ENCODE data around the gene MAP2K5. TPM values are rescaled to one million over a fixed set of nuclear protein-coding genes. Genes with fewer than 3 reads are reported as not detected.

The MAP2K5 gene
- total and polyA plus RNA-seq, 9 of the 15 experiments (the other 6 are each of a cell fraction or from before 2014, with no cell fraction given): 0.41 to 16.5 (median 7.5) TPM

GRCh38 chr15:67730135-67730534 lies 187.6 kb downstream of the MAP2K5 start:
- ATAC-seq (no peak), DNase-seq (ENCODE audit: extremely low read depth in 1 of 4, low spot score in 3 of 4) (no peak), FAIRE-seq (no peak)
- Histone ChIP-seq H3K4me2 (ENCODE audit: insufficient read depth, low read length) (no peak overlapping the region), H3K9me1 (ENCODE audit: control insufficient read depth, insufficient read depth, low read length) (no peaks in the 10 kb centered on the region), H3K9me3 (replicated peaks; ENCODE audit: control insufficient read depth, insufficient read depth, low read depth, low read length) (no peaks in the 10 kb centered on the region), H2AFZ (ENCODE audit: low read depth, low read length) (no peak overlapping the region), H3K27ac (ENCODE audit: extremely low read depth, low read depth, low read length) (no peak overlapping the region), H3K4me1 (replicated peaks in 1 of 2; ENCODE audit: control insufficient read depth in 2 of 2, insufficient read depth in 2 of 2, low read length in 2 of 2) (no peaks in the 10 kb centered on the region), H4K20me1 (replicated peaks; ENCODE audit: control insufficient read depth, insufficient read depth, low read length) (no peaks in the 10 kb centered on the region), H3K9ac (ENCODE audit: insufficient read depth in 1 of 2, low read depth in 2 of 2, low read length in 2 of 2) (no peak overlapping the region), H3K79me2 (ENCODE audit: control insufficient read depth, insufficient read depth, low read length) (no peaks in the 10 kb centered on the region), H3K36me3 (ENCODE audit: control insufficient read depth, insufficient read depth, low read length) (no peaks in the 10 kb centered on the region), H3K27me3 (ENCODE audit: control insufficient read depth in 2 of 2, insufficient read depth in 2 of 2, low read length in 2 of 2) (no peaks in the 10 kb centered on the region), H3K4me3 (no peak overlapping the region)
- intact Hi-C loops (cut with micrococcal nuclease) (loop anchor here (10.0 kb wide), 1 partner anchor 275 kb away; no protein-coding TSS in a partner anchor), in situ Hi-C loops (cut with MboI) (no loop called here)
- BruUV-seq (replicated peaks): no TSS peak
- ChIA-PET POLR2A (no interaction called here), CTCF (ENCODE audit: low intra/inter-chr PET ratio) (no interaction called here)
- WGBS (ENCODE audit: insufficient coverage, low coverage, missing lambda C conversion rate): 33% methylated on average over 1 of the region's 1 CpG
- TF ChIP-seq AFF1 (IDR thresholded peaks at IDR 0.05; ENCODE audit: low read depth in 1 of 2, partially characterized antibody in 2 of 2) (no peak), OTX1 (CRISPR knock-in tag; IDR thresholded peaks at IDR 0.05) (no peak), EWSR1 (IDR thresholded peaks at IDR 0.05; ENCODE audit: borderline replicate concordance, low read depth, partially characterized antibody) (no peak), ZNF609 (CRISPR knock-in tag; IDR thresholded peaks at IDR 0.05; ENCODE audit: borderline replicate concordance) (no peak), ZNF316 (IDR thresholded peaks at IDR 0.05) (no peak), HNRNPK (IDR thresholded peaks at IDR 0.05; ENCODE audit: low read depth, low read length, poor library complexity, severe bottlenecking) (no peak), SREBF2 (CRISPR knock-in tag; IDR thresholded peaks at IDR 0.05) (no peak), ZC3H4 (CRISPR knock-in tag; IDR thresholded peaks at IDR 0.05; ENCODE audit: borderline replicate concordance) (no peak), ETV5 (CRISPR knock-in tag; IDR thresholded peaks at IDR 0.05; ENCODE audit: low read depth) (no peak), GTF2E2 (tag; IDR thresholded peaks at IDR 0.05) (no peak), HLTF (IDR thresholded peaks at IDR 0.05) (no peak), SMARCC2 (IDR thresholded peaks at IDR 0.05; ENCODE audit: low read depth) (no peak), ZBTB26 (CRISPR knock-in tag; IDR thresholded peaks at IDR 0.05) (no peak), PHF20 (IDR thresholded peaks at IDR 0.05; ENCODE audit: partially characterized antibody) (no peak)
